DMS153 treated with DMSO at 0.1 percent for 48 hours (cell line): ENCODE data around the gene NUP62.
"Not testable (repeated sequence)": the region's sequence is repeated elsewhere in the genome, so short reads cannot be mapped to it uniquely, and the experiment has no call there.

Experiments
- DNase-seq: peaks from one replicate; lab custom pipeline; 2025; ENCODE audit not compliant: unreplicated experiment; lab: John Stamatoyannopoulos, UW

The NUP62 gene, protein sequence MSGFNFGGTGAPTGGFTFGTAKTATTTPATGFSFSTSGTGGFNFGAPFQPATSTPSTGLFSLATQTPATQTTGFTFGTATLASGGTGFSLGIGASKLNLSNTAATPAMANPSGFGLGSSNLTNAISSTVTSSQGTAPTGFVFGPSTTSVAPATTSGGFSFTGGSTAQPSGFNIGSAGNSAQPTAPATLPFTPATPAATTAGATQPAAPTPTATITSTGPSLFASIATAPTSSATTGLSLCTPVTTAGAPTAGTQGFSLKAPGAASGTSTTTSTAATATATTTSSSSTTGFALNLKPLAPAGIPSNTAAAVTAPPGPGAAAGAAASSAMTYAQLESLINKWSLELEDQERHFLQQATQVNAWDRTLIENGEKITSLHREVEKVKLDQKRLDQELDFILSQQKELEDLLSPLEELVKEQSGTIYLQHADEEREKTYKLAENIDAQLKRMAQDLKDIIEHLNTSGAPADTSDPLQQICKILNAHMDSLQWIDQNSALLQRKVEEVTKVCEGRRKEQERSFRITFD

DNA sequence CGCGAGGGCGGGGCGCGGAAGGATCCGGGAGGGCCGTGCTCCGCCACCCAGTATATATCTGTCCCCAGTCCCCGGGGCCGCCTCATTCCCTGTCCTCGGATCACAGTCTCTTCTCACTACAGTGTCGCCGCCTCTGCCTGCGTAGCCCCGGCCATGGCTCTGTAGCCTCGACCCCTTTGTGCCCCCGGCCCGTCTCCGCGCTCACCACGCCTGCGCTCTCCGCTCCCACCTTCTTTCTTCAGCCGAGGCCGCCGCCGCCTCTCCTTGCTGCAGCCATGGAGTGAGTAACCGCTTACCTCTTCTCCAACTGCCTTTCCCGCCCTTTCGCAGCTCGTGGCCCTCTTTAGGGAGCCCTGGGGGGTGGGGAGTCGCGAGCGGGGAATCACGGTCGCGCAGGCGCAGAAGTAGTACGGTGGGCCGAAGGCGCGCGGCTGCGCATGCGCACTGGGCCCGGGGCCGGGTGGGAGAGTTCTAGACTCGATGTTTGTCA, at the start of gene NUP62, which contains the start of gene ATF5:
Gene NUP62 (minus strand): TSS at position 384 of the 490 bp plus-strand sequence. CDS start 19,697 bp downstream, outside the sequence.
Gene ATF5 (plus strand): TSS at position 85 of the 490 bp plus-strand sequence. CDS start 1,646 bp downstream, outside the sequence.
- peak; percentile 89 for DNase-seq

DNA sequence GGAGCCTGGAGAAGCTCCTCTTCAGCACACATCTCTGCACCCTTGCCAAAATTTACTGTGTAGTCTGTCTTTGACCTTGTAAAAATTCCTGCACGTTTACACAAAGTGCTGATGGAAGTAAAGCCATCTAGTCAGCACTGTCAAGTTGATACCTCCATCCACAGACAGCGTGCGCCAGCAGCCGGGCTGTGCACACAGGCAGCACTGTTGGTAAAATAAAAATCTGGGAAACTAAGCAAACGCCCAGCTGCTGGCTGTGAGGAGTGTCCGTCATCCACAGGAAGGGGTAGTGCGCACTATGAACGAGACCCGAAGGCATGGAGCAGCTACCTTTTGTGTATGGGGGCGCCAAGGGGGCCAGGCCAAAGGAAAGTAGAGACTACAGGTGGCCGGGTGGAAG, 49.0 kb upstream of the NUP62 start:
- DNase-seq = no peak

DNA sequence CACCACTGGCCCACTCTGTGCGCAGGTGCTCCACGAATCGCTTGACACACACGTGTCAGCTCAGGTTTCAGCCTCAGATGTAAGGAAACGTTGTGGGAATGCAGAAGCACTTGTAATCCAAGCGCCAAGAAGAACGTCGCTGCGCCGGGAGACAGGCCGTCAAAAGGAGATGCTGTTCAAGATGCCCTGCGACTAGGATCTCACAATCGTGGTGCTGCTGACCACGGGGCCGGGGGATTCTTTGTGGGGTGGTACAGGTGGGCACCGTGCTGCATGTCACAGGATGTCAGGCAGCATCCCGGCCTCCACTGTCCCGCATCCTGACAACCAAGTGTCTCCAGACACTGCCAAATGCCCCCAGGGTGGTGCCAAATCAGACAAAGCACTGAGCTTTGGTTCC, 48.6 kb upstream of the NUP62 start:
- no peak for DNase-seq

DNA sequence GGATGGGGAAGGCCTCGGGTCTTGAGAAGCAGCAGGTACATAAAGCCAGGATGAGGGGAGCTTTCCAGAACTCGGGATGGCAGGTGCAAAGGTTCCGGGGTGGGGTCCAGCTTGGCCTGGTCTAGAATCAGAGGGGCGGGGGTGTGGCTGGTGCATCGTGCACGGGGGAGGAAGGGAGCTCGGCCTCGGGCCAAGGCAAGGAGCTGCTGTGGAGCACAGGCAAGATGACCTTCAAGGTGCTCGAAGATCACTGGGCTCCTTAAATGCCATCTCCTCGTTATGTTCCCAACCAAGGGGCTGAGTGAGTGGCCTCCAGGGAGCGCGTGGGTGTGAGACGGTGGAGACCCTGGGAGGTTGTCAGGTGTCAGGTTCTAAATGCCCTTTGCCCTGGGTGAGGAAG, 47.8 kb upstream of the NUP62 start:
- no peak for DNase-seq

DNA sequence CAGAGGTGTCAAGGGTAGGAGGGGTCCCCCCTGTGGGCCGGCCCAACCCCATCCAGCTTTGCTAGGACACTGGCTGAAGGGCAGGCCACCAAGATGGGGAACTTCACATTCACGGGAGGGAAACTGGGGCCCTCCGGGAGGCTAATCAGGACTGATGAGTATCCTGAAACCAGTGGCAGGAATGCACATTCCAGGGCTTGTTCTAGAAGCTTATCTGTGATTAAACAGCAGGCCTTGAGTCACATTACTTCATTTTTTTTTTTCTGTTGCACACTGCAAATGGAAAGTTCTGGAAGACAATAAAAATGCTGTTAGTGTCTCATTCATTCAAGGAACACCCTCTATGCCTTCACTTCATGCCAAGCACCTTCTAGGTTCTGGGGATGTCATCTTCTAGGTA, 47.2 kb upstream of the NUP62 start:
- no peak for DNase-seq

DNA sequence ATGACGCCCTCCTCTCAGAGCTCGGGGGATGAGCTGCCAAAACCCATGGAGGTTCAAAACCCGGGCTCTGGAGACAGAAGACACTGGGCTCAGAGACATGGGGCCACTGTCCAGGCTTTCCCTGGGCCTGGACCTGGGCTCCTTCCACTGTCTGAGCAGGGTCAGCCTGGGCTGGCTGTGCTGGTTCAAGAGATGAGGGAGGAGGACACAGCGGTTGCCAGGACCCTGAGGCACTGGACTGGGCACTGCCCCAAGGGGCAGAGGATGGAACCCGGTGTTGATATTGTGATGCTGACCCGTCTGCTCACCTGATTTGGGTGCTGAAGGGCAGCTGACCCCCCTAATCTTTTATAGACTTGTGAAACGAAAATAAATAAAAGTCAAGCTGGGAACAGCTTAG, 45.7 kb upstream of the NUP62 start:
- no peak for DNase-seq

DNA sequence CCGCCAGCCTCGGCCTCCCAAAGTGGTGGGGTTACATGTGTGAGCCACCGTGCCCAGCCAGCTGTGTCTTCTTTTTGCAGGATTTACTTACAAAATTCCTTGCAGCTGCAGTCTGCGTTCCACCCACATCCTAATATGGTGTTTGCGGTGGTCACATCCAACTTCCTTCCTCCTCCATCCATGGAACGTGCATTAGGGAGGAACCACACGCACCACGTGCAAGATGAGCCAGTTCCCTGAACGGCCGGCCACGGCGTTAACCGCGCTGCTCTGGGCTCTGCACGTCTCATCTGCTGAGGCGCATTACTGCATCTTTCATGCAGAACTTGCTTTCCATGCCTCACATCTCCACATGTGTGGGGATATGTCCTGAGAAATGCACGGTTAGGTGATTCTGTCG, 44.7 kb upstream of the NUP62 start:
- DNase-seq = no peak

DNA sequence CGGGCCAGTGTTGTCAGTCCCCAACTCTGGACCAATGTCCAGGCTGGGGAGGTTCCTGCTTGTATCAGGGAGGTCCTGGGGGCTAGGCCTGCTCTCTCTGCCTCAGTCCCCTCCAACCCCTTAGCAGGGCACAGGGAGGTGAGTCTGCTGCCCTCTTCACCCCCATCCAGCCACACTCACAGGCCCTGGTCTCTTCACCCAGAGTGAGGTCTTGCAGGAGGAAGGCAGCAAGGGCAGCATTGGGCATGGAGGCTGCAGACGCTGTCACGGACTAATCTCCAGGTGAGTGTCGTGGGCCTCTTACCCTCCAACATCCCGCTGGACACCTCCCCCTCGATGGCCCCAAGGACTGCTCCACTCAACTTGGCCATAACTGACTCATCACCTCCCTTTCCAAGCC, 43.5 kb upstream of the NUP62 start:
- DNase-seq = no peak

DNA sequence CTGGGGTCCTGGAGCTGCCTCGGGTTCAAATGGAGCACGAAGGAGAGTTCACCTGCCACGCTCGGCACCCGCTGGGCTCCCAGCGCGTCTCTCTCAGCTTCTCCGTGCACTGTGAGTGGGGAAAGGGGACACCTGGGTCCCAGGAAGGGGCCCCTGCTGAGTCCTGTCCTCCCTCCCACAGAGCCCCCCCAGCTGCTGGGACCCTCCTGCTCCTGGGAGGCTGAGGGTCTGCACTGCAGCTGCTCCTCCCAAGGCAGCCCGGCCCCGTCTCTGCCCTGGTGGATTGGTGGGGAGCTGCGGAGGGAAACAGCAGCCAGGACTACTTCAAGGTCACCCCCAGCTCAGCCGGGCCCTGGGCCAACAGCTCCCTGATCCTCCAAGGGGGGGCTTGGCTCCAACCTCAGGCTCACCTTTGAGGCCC, 42.7 kb upstream of the NUP62 start:
- DNase-seq = no peak

DNA sequence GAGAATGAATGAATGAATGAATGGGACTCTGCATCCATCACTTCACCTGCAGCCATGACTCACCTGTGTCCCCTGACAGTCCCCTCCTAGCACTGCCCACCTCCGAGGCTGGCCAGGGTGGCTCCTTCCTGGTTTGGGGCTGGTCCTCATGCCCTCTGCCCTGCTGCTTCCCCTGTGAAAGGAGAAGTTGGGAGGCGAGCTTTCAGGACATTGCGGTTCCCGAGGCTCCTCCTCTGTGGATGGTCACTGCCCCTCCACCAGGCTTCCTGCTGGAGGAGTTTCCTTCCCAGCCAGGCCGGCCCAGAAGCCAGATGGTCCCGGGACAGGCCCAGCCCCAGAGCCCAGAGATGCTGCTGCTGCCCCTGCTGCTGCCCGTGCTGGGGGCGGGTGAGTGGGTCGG, 40.1 kb upstream of the NUP62 start:
- DNase-seq = not testable (repeated sequence)

DNA sequence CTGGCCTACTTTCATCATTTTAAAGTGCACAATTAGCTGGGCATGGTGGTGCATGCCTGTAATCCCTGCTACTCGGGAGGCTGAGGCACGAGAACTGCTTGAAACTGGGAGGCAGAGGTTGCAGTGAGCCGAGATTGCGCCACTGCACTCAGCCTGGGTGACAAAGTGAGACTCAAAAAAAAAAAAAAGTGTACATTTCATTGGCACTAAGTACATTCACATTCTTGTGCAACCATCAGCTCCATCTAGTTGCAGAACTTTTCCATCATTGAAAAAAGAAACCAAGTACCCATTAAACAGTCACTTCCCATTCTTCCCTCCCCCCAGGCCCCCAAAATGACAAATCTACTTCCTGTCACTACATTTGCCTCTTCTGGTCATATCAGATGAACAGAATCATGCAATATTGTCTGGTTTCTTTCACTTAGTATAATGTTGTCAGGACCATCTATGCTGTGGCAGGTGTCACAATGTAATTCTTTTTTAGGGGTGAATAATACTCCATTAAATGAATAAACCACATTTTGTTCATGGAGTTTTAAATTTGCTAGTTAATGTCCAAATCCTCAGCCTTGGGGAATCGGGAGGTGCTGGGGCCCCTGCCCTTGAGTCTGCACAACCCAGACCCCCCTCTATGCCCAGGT, 39.1 kb upstream of the NUP62 start:
- DNase-seq = no peak

DNA sequence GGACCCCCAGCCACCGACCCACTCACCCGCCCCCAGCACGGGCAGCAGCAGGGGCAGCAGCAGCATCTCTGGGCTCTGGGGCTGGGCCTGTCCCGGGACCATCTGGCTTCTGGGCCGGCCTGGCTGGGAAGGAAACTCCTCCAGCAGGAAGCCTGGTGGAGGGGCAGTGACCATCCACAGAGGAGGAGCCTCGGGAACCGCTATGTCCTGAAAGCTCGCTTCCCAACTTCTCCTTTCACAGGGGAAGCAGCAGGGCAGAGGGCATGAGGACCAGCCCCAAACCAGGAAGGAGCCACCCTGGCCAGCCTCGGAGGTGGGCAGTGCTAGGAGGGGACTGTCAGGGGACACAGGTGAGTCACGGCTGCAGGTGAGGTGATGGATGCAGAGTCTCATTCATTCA, 31.7 kb upstream of the NUP62 start, which contains the start of gene SIGLEC11:
Gene SIGLEC11 (minus strand): TSS at position 193 of the 400 bp plus-strand sequence. CDS start 91 bp downstream, at position 102.
- DNase-seq = not testable (repeated sequence)

DNA sequence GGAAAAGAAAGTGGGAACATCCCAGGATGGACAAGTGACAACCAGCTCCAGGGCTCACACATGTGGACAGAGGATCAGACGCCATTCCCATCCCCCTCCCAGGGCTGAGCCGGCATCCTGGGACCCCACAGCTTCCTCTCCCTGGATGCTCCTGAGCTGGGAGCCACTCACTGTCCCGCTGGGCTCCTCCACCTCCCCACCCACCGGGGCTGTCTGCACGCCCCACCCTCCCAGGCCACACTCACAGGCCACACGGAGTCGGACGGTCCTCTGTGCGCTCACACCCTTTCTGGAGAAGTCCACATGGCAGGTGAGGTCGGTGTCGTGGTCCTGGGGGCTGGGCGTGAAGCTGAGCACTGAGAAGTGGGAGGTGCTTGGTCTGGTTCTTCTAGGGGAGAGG, 30.6 kb upstream of the NUP62 start:
- DNase-seq = not testable (repeated sequence)

DNA sequence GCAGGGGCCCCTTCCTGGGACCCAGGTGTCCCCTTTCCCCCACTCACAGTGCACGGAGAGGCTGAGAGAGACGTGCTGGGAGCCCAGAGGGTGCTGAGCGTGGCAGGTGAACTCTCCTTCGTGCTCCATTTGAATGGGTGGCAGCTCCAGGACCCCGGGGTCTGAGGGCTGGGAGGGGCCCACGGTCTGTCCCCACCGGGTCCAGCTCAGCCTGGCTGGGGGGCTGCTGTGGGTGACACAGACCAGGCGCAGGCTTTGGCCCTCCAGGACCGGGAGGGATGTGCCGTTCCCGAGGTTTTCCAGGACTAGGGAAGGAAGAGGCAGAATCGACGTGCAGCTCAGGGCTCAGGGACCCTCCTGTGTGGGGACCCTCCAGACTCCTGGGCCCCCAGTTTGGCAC, 29.3 kb upstream of the NUP62 start:
- DNase-seq = not testable (repeated sequence)

DNA sequence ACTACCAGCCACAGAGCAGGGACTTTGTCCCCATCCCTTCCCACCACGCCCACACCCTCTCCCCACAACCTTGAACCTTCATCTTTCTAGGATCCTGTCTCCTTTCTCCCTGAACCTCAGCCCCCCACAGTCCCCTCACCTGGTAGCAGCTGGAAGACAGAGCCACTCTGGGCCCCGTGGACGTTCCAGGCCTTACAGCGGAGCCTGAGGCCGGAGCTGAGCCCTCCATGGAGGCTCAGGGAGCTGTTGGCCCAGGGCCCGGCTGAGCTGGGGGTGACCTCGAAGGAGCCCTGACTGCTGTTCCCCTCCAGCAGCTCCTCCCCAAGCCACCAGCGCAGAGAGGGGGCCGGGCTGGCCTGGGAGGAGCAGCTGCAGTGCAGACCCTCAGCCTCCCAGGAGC, 28.8 kb upstream of the NUP62 start:
- DNase-seq = not testable (repeated sequence)

DNA sequence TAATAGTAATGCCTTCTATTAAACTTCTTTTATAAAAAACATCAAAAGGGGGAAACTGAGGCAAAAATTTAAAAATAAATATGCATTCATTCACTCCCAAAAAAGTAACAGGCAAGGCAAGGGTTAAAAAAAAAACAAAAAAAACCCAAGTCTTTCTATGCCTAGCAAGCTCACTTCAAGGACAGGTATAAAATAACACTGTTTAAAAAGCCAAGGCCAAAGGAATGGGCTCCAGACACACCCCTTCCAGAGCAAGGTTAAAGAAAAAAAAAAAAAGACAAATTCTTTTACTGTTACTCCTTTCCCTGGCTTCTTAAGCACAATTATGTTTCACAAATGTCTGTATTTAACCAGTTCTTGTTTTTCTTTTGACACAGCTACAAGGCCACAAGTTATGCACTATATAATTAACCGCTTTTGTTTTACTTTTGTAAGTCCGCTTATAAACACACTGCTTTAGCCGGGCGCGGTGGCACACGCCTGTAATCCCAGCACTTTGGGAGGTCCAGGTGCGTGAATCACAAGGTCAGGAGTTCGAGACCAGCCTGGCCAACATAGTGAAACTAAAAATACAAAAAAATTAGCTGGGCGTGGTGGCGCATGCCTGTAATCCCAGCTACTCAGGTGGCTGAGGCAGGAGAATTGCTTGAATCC, 28.1 kb upstream of the NUP62 start:
- DNase-seq = no peak

DNA sequence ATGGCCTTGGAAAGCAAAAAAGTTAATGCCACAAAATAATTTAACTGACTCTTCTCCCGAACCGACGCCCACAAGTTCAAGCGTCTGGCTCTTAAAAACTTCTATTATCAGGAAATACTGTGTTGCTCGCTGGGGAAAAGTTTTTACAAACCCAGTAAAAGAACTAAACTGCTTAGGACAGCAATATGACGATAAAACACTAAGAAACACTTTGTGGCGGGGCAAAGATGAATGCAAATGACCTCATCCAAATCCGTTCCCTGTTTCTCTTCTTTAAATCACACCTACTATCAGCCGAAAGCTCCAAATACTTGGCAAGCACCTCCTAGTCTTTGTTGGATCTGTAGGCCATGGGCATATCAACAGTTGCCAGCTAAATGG, 26.8 kb upstream of the NUP62 start:
- DNase-seq = no peak

DNA sequence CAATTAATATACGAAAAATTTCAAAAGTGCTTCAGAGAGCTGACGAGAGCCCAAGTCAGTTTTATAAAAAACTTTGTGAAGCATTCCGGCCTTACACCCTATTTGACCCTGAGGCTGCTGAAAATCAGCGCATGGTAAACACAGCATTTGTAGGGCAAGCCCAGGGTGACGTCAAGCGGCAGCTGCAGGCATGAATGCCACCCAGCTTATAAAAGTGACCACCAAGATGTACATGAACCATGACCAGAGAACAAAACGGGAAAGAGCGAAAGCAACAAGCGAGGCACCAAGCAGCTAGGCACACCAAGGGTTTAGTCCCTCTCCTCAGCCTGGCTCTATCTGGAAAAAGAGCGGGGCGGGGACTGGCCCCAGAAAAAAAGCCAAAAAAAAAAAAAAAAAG, 25.6 kb upstream of the NUP62 start:
- DNase-seq = no peak

DNA sequence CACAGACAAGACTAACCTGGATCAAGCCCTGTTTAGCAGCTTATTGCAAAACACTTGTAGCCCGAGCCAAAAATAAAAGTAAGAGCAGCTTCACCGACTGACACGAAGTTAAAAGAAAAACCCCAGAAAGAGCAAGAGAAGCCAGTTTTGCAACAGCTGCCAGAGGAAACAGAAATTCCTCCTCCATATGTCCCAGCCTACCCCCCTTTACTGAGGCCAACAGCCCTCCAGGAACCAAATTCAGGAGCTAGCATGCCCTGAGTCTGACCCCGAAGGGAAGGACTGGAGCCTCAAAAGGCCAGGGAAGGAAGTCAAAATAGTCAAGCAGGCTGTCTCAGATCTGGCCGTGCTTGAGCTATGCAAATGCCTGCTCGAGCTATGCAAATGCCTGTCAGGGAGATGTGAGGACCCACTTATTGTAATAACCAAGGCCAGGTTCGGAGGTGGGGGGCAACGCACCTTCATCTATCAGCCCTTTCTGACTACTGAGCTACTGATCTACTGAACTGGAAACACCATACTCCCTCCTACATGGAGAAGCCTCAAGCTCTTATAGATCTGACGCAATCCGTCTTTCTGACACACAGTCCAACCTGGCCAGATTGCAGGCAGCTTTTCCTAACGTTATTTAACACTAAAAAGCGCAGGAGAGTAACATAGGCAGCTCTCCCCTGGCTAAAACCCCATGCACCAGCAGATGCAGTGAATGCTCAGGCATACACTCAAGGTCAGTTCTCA, 25.0 kb upstream of the NUP62 start:
- no peak for DNase-seq

DNA sequence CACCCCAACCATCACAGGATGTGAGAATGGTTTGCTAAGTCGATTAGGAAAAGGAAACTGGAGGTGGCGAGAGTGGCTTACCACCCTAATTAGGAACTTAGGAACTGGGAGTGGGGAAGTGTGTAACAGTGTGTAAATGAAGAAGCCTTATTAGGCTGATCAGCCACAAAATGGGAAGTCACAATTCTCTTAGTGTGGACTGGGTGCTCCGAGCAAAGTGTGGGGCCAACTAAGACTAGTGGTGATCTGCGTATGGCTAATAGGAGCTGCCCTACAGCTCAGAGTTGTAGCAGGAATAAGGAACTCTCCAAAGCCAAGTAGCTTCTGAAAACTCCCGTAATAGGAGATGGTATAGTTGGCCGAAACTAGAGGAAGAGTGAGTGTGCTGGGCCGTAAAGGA, 24.1 kb upstream of the NUP62 start:
- DNase-seq = no peak

DNA sequence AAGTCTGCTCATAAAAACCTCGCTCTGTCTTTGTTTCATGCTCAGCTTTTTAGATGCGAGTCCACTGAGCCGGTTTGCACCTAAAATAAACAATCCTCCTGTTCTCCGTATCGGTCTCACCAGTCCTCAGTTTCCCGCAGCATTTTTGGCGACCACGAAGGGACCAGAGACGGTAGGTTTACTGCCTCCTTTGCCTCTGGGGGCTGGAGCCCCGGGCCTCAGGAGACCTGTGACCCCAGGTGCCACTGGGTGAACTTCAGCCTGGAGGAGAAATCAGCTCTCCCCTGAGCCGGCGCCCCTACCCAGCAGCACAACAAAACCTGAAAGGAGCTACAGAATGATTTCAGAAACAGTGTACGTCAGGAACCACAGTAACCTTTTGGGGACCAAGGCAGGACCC, 23.6 kb upstream of the NUP62 start:
- no peak for DNase-seq
